Activated CD4-positive, alpha-beta T cell treated with anti-CD3 and anti-CD28 coated beads, Interleukin-2, amount 10 ng/mL, durations not matched to agents 7 days and 5 days (primary cell): ENCODE measurements around the gene TRIM26. TPM values are rescaled to one million over a fixed set of nuclear protein-coding genes. Genes with fewer than 3 reads are reported as not detected.
"Not testable (repeated sequence)": the region's sequence is repeated elsewhere in the genome, so short reads cannot be mapped to it uniquely, and the experiment has no call there.

ENCODE experiments used
- CTCF ChIA-PET: fragments of 350-600 bp; sonication (Branson Sonifier 250); formaldehyde crosslinking; loops from one replicate; lab custom pipeline; 2021; ENCODE audit warnings: antibody characterized with exemption; lab: Charles Lee
- POLR2A ChIA-PET: fragments of 350-600 bp; sonication (Branson Sonifier 250); formaldehyde crosslinking; loops from one replicate; lab custom pipeline; 2021; ENCODE audit warnings: antibody characterized with exemption; lab: Charles Lee
- DNase-seq: peaks from one replicate; pipeline ENCODE4 v3.0.0-alpha.2; 2020
- H3K27ac Mint-ChIP-seq: one replicate; pipeline ENCODE4 v1.8.0; 2021; ENCODE audit warnings: mild to moderate bottlenecking, moderate library complexity, mixed read lengths
- H3K27me3 Mint-ChIP-seq: one replicate; pipeline ENCODE4 v1.8.0; 2021; ENCODE audit warnings: mixed read lengths
- H3K36me3 Mint-ChIP-seq: one replicate; pipeline ENCODE4 v1.8.0; 2021; ENCODE audit warnings: low read depth, mixed read lengths
- H3K4me1 Mint-ChIP-seq: one replicate; pipeline ENCODE4 v1.8.0; 2021; ENCODE audit warnings: mixed read lengths
- H3K4me3 Mint-ChIP-seq: one replicate; pipeline ENCODE4 v1.8.0; 2021; ENCODE audit warnings: mild to moderate bottlenecking, moderate library complexity, mixed read lengths
- H3K9me3 Mint-ChIP-seq: one replicate; pipeline ENCODE4 v1.8.0; 2021; ENCODE audit warnings: mixed read lengths
- total RNA-seq, 2 experiments: library from RNA; stranded (reverse); gene quantifications; one replicate each; pipeline ENCODE4 v1.2.3, GENCODE V29; 2021

Gene TRIM26
- total RNA-seq, 2 experiments from 2014 or later, result 84.6 to 88.3 TPM

GRCh38 chr6:30185846-30186484, 27.2 kb downstream of the TRIM26 start:
- Mint-ChIP-seq H3K36me3 (peaks cover 54% of the 10 kb centered on the region), H3K9me3 (peaks cover 2% of the 10 kb centered on the region), H3K27me3 (peaks cover 1% of the 10 kb centered on the region), H3K4me1 (no peaks in the 10 kb centered on the region), H3K27ac (peak overlapping the region; percentile 51), H3K4me3 (no peak overlapping the region)
- ChIA-PET POLR2A (no interaction called here), CTCF (no interaction called here)
- no peak for DNase-seq

GRCh38 chr6:30184417-30185031, 28.7 kb downstream of the TRIM26 start:
- H3K4me3 Mint-ChIP-seq, result no peak overlapping the region
- H3K9me3 Mint-ChIP-seq, result peaks cover 7% of the 10 kb centered on the region
- peaks cover 43% of the 10 kb centered on the region for H3K36me3 Mint-ChIP-seq
- no peak overlapping the region for H3K27ac Mint-ChIP-seq
- CTCF ChIA-PET, result no interaction called here
- peaks cover 8% of the 10 kb centered on the region for H3K27me3 Mint-ChIP-seq
- H3K4me1 Mint-ChIP-seq, result no peaks in the 10 kb centered on the region
- POLR2A ChIA-PET, result no interaction called here
- no peak for DNase-seq

- Mint-ChIP-seq H3K27me3 (peaks cover 46% of the 10 kb centered on the region), H3K4me1 (no peaks in the 10 kb centered on the region), H3K9me3 (peaks cover 12% of the 10 kb centered on the region), H3K36me3 (peaks cover 14% of the 10 kb centered on the region), H3K27ac (no peak overlapping the region), H3K4me3 (no peak overlapping the region)
- ChIA-PET CTCF (no interaction called here), POLR2A (no interaction called here)
- DNase-seq, result no peak
Observed at GRCh38 chr6:30180145-30180544, 33.1 kb downstream of the TRIM26 start.

GRCh38 chr6:30178837-30179236, 34.4 kb downstream of the TRIM26 start:
- ChIA-PET CTCF (interaction anchor here (0.7 kb wide), 2 partner anchors 267 to 441 kb away, joined by 3 to 4 read pairs; no protein-coding TSS in a partner anchor), POLR2A (no interaction called here)
- Mint-ChIP-seq H3K4me1 (no peaks in the 10 kb centered on the region), H3K27ac (no peak overlapping the region), H3K9me3 (peaks cover 12% of the 10 kb centered on the region), H3K27me3 (peaks cover 56% of the 10 kb centered on the region), H3K36me3 (peaks cover 6% of the 10 kb centered on the region), H3K4me3 (no peak overlapping the region)
- no peak for DNase-seq

GRCh38 chr6:30175765-30176164, 37.4 kb downstream of the TRIM26 start:
- H3K9me3 Mint-ChIP-seq, result peaks cover 9% of the 10 kb centered on the region
- peaks cover 72% of the 10 kb centered on the region for H3K27me3 Mint-ChIP-seq
- POLR2A ChIA-PET, result no interaction called here
- no peak overlapping the region for H3K27ac Mint-ChIP-seq
- peaks cover 2% of the 10 kb centered on the region for H3K4me1 Mint-ChIP-seq
- H3K36me3 Mint-ChIP-seq, result peaks cover 3% of the 10 kb centered on the region
- CTCF ChIA-PET, result no interaction called here
- H3K4me3 Mint-ChIP-seq, result no peak overlapping the region
- DNase-seq, result no peak

- no peak for DNase-seq
- H3K27me3 Mint-ChIP-seq, result peaks cover 77% of the 10 kb centered on the region
- CTCF ChIA-PET, result interaction anchor here (0.7 kb wide), 1 partner anchor 43 kb away, joined by 4 read pairs; no protein-coding TSS in a partner anchor
- no peaks in the 10 kb centered on the region for H3K9me3 Mint-ChIP-seq
- no peaks in the 10 kb centered on the region for H3K36me3 Mint-ChIP-seq
- POLR2A ChIA-PET, result no interaction called here
- peaks cover 5% of the 10 kb centered on the region for H3K4me1 Mint-ChIP-seq
- H3K4me3 Mint-ChIP-seq, result no peak overlapping the region
- no peak overlapping the region for H3K27ac Mint-ChIP-seq
Observed at GRCh38 chr6:30172681-30173080, 40.5 kb downstream of the TRIM26 start.

GRCh38 chr6:30171677-30172471, 41.3 kb downstream of the TRIM26 start:
- peaks cover 10% of the 10 kb centered on the region for H3K4me1 Mint-ChIP-seq
- CTCF ChIA-PET, result interaction anchor here (0.7 kb wide), 1 partner anchor 44 kb away, joined by 4 read pairs; no protein-coding TSS in a partner anchor
- H3K27me3 Mint-ChIP-seq, result peaks cover 70% of the 10 kb centered on the region
- H3K27ac Mint-ChIP-seq, result no peak overlapping the region
- H3K9me3 Mint-ChIP-seq, result no peaks in the 10 kb centered on the region
- no peak overlapping the region for H3K4me3 Mint-ChIP-seq
- POLR2A ChIA-PET, result no interaction called here
- DNase-seq, result no peak
- H3K36me3 Mint-ChIP-seq, result no peaks in the 10 kb centered on the region

- ChIA-PET POLR2A (no interaction called here), CTCF (interaction anchor here (0.6 to 1.2 kb wide), 2 partner anchors 67 to 117 kb away, joined by 3 to 5 read pairs; no protein-coding TSS in a partner anchor)
- no peaks in the 10 kb centered on the region for H3K9me3 Mint-ChIP-seq
- peaks cover 54% of the 10 kb centered on the region for H3K27me3 Mint-ChIP-seq
- peaks cover 14% of the 10 kb centered on the region for H3K4me1 Mint-ChIP-seq
- no peaks in the 10 kb centered on the region for H3K36me3 Mint-ChIP-seq
- no peak overlapping the region for H3K4me3 Mint-ChIP-seq
- peak overlapping the region; percentile 10 for H3K27ac Mint-ChIP-seq
- DNase-seq, result peak; percentile 29
Observed at GRCh38 chr6:30169658-30170614, 43.3 kb downstream of the TRIM26 start.

GRCh38 chr6:30168741-30169140, 44.5 kb downstream of the TRIM26 start:
- POLR2A ChIA-PET, result no interaction called here
- no peaks in the 10 kb centered on the region for H3K9me3 Mint-ChIP-seq
- H3K27ac Mint-ChIP-seq, result no peak overlapping the region
- peaks cover 14% of the 10 kb centered on the region for H3K4me1 Mint-ChIP-seq
- no peak overlapping the region for H3K4me3 Mint-ChIP-seq
- DNase-seq, result no peak
- no peaks in the 10 kb centered on the region for H3K36me3 Mint-ChIP-seq
- peaks cover 46% of the 10 kb centered on the region for H3K27me3 Mint-ChIP-seq
- CTCF ChIA-PET, result interaction anchor here (0.9 kb wide), 1 partner anchor 38 kb away, joined by 3 read pairs; no protein-coding TSS in a partner anchor

GRCh38 chr6:30167101-30167500, 46.1 kb downstream of the TRIM26 start:
- no peaks in the 10 kb centered on the region for H3K9me3 Mint-ChIP-seq
- peaks cover 25% of the 10 kb centered on the region for H3K4me1 Mint-ChIP-seq
- DNase-seq, result no peak
- no peaks in the 10 kb centered on the region for H3K36me3 Mint-ChIP-seq
- H3K27ac Mint-ChIP-seq, result no peak overlapping the region
- ChIA-PET CTCF (interaction anchor here (0.9 to 1.6 kb wide), 4 partner anchors 13 to 193 kb away, joined by 3 to 4 read pairs (median 3); no protein-coding TSS in a partner anchor), POLR2A (no interaction called here)
- H3K27me3 Mint-ChIP-seq, result peaks cover 36% of the 10 kb centered on the region
- no peak overlapping the region for H3K4me3 Mint-ChIP-seq

- H3K9me3 Mint-ChIP-seq, CTCF ChIA-PET, POLR2A ChIA-PET, H3K27ac Mint-ChIP-seq, H3K4me3 Mint-ChIP-seq, DNase-seq, H3K36me3 Mint-ChIP-seq: not testable (repeated sequence)
- Mint-ChIP-seq H3K4me1 (peaks cover 23% of the 10 kb centered on the region), H3K27me3 (peaks cover 22% of the 10 kb centered on the region)
Observed at GRCh38 chr6:30165238-30165637, 48.0 kb downstream of the TRIM26 start.

GRCh38 chr6:30164714-30165113, 48.5 kb downstream of the TRIM26 start:
- ChIA-PET CTCF (no interaction called here), POLR2A (no interaction called here)
- Mint-ChIP-seq H3K27me3 (peaks cover 21% of the 10 kb centered on the region), H3K9me3 (no peaks in the 10 kb centered on the region), H3K4me1 (peaks cover 23% of the 10 kb centered on the region), H3K4me3 (no peak overlapping the region), H3K27ac (no peak overlapping the region), H3K36me3 (no peaks in the 10 kb centered on the region)
- DNase-seq, result no peak
